A549 treated with Hydrocortisone at 1 μM for 4 hours (cell line): ENCODE measurements around the gene SLPI. TPM values are rescaled to one million over a fixed set of nuclear protein-coding genes. Genes with fewer than 3 reads are reported as not detected.

Experiments
- total RNA-seq: library from RNA; stranded (reverse); fragments of 200-300 nt; extraction: Qiagen RNA extraction; gene quantifications from 5 replicates; pipeline ENCODE4 v1.2.3, GENCODE V29; 2022

Gene SLPI
- total RNA-seq, result 8.8 to 15.1 TPM (median 11.1 TPM) in 5 replicates

DNA sequence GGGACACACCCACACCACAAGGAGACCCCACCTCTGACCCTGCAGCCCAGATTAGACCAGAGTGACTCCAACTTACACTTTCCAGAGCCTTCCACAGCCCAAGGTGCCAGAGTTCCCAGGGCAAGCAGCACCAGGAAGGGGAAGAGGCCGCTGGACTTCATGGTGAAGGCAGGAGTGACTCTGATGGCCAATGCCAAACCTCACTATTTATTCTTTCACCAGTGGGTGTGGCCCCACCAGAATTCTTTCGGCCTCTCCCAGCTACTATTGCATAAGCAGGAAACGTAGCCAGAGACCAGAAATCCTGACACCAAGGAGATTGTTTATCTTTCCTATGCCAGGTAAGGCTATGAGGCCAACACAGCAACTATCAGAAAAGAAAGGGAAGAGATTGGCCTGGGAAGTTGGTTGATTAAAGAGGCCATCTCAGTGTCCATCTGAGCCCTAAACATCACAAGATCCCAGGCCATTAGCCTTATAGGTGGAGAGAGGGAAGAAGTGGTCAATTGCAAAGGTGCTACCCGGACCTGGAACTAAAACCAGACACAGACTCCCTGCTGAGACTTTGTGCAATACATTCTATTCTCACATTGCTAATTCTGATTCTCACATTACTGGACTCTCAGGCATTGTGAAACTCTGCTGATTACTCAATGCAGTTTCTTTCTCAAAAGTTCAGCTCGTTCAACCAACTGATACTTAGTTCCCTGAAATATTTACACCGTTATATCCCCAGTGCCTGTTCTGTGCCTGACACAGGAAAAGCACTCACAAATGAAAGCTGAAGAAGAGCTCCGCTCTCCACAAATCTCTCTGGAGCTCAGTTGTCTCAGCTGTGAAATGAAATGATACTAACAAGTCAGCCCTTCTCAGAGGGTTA is at the start of gene SLPI:
Gene SLPI (minus strand): TSS at position 182 of the 880 bp plus-strand sequence. CDS start 21 bp downstream, at position 161.

DNA sequence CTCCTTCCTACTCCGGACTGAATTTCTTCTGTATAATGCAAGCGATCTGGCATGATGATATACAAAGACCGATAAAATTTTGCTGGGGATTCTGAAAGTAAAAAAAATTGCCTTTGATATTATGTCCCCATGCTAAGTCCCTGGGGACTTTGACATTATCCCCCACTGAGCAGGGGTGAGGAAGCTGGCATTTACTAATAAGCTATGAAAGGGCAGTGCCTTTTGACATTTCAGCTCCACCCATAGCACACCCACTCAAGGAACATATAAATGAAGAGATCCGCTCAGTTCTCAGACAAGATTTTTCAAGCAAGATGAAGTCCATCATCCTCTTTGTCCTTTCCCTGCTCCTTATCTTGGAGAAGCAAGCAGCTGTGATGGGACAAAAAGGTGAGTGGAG is 33.3 kb downstream of the SLPI start, which contains the start of gene SEMG2:
Gene SEMG2 (plus strand): TSS at position 298 of the 400 bp plus-strand sequence. CDS start 17 bp downstream, at position 315.

DNA sequence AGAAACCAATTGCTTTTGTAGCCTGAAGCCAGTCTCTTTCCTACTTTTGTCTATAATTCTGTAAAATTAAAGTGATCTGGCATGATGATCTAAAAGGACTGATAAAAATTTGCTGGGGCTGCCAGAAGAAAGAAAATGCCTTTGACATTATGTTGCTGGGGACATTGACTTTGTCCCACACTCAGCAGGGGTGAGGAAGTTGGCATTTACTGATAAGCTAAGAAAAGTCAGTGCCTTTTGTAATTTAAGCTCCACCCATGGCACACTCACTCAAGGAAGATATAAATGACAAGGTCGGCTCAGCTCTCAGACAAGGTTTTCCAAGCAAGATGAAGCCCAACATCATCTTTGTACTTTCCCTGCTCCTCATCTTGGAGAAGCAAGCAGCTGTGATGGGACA is 47.6 kb downstream of the SLPI start, which contains the start of gene SEMG1:
Gene SEMG1 (plus strand): TSS at position 309 of the 400 bp plus-strand sequence. CDS start 21 bp downstream, at position 330.

Other genes starting within 250 kb of the SLPI start
- gene KCNS1, start 153.4 kb downstream of the SLPI start, total RNA-seq, result not detected in 5 replicates
- not detected in 5 replicates for gene WFDC5, start 139.4 kb downstream of the SLPI start, total RNA-seq
- not detected in 5 replicates for gene WFDC12, start 130.1 kb downstream of the SLPI start, total RNA-seq
- gene PI3, start 79.7 kb downstream of the SLPI start, total RNA-seq, result 2.3 to 5.0 TPM (median 2.9 TPM) in 5 replicates
- not detected in 5 replicates for gene SEMG1, start 47.5 kb downstream of the SLPI start, total RNA-seq
- gene SEMG2, start 33.2 kb downstream of the SLPI start, total RNA-seq, result not detected in 5 replicates
- not detected in 5 replicates for gene RBPJL, start 52.3 kb upstream of the SLPI start, total RNA-seq
- gene MATN4, start 53.7 kb upstream of the SLPI start, total RNA-seq, result 0.06 to 0.16 TPM (median 0.08 TPM) in 5 replicates
- gene SDC4, start 93.9 kb upstream of the SLPI start, total RNA-seq, result 98.7 to 125 TPM (median 105 TPM) in 5 replicates
- 29.7 to 33.4 TPM (median 30.1 TPM) in 5 replicates for gene SYS1, start 108.6 kb upstream of the SLPI start, total RNA-seq
- not detected in 5 replicates for gene TP53TG5, start 123.8 kb upstream of the SLPI start, total RNA-seq
- 22.6 to 30.1 TPM (median 25.2 TPM) in 5 replicates for gene DBNDD2, start 153.7 kb upstream of the SLPI start, total RNA-seq
- gene PIGT, start 161.6 kb upstream of the SLPI start, total RNA-seq, result 90.4 to 103 TPM (median 99.0 TPM) in 5 replicates
- 0.35 TPM in 1 of 5 replicates, not detected in the others for gene WFDC2, start 215.2 kb upstream of the SLPI start, total RNA-seq